Stimulated activated CD8-positive, alpha-beta memory T cell treated with anti-CD3 and anti-CD28 coated beads, Interleukin-7, amount 100 ng/mL, for 1 hour (primary cell): Measurements from ENCODE around the gene CCDC38.
"Not testable (repeated sequence)": the region's sequence is repeated elsewhere in the genome, so short reads cannot be mapped to it uniquely, and the experiment has no call there.

Experiments
- DNase-seq, 2 donors: peaks; one replicate each; pipeline ENCODE4 v3.0.0-alpha.2; 2020; ENCODE audit warnings: low read depth in 2 of 2

CCDC38 gene

DNA sequence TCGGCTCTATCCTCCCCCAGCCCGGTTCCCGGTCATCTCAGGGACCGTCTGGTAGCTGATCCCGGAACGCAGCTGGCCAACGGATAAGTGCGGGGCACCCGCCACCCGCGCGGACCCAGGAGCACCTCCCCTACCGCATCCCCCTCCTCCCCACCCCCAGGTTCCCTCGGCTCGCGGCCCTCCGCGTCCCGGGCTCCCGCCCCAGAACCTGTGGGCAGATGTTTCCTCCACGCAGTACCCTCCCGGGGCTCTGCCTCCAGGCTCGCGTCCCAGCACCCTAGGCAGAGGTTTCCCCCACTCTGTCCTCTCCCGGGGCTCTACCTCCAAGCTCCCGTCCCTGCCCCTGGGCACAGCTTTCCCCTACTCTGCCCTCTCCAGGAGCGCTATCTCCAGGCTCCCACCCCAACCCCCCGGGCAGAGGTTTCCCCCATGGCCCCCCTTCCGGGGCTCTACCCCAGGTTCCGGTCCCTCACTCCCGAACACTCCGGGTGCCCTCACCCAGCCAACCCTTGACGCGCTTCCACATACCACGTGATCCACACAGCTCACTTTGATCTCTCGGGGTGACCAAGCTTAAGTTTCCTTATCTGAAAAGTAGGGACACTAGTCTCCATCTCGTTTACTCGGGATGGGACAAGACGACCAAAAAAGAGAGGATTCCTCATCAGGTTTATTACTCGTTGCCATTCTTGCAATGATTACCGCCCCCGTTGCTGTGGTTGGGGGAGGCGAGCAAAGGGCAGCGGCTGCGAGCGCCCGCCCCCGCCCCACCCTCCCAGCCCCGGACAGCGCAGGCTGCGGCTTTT is at the start of gene CCDC38:
CCDC38 (minus strand) TSS at position 91 of the 806 bp plus-strand sequence. CDS start 6,105 bp downstream, outside the sequence.
- DNase-seq: peak; percentile 54 to 60

DNA sequence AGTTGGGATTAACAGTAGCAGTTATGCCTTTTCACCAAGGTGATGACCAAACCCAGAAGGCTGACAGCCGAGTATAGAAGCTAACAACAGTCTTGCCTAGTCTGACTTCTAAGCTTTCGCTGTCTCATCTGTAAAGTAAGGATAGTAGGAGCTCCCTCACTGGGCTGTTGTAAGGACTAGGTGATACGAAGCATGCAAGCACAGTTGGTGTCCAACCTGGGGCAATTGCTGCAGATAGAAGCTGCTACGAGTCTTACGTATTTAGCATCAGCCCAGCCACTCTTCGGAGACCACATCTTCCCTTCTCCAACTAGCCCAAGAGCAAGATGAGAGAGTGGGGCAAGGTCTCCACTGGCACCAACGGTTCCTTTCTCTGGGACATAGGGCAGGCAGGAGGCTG is 47.7 kb upstream of the CCDC38 start:
- no peak for DNase-seq

DNA sequence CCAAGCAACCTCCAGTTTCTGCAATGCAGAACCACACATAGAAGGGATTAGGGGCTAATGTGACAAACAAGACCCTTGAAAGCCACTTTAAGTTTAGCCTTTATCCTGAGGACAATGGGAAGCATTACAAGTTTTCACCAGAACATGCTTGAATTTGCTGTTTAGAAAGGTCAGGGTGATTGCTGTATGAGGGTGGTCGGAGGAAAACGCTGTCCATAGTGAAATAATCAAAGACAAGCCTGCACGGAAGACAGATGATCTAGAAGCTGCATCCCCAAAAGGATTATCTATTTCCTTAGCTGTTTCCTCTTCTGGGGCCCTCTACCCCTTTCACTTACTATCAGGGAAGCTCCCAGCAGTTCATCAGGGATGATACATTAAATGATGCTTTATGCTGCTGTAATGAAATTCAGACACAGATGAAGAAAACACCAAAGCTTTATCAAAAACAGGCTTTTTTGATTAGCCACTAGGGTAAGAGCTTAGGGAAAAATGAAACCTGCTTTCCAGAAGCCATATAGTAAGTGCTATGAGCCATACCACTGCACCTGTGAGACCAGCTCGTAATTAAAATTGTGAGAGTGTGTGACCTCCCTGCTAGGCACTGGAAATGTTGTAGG is 47.2 kb upstream of the CCDC38 start:
- no peak for DNase-seq

DNA sequence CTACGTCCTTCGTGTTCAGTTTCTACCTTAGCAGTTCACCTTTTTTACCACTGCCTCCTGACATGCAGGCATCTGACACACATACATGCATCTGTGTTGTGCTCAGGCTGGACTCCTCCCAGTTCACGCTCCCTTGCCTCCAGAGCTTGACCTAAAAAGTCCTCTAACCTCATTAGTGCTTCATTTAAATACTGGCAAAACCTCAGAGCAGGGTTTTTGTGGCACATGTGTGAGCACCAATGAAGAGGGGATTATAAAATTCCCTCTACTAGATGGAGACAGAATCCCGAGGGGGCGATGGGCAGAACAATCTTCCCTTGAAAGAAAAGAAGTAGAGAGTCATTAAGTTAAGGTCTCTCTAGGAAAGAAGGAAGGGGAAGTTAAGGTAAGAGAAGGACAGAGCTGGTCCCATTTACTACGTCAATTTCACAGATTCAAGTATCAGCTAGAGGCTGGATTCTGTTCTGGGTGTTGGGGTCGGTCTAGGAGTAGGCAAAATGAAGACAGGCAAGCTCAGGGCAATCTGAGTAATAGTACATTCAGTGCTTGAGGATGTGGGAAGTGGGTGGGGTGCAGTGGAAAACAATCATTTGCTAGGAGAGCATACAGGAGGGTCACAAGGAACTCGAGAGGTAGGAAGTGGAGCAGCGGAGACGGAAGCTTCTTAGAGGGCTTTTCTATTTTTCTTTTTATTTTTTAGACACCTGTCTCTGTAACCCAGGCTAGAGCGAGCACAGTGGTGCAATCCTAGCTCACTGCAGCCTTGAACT is 46.3 kb upstream of the CCDC38 start:
- no peak for DNase-seq

DNA sequence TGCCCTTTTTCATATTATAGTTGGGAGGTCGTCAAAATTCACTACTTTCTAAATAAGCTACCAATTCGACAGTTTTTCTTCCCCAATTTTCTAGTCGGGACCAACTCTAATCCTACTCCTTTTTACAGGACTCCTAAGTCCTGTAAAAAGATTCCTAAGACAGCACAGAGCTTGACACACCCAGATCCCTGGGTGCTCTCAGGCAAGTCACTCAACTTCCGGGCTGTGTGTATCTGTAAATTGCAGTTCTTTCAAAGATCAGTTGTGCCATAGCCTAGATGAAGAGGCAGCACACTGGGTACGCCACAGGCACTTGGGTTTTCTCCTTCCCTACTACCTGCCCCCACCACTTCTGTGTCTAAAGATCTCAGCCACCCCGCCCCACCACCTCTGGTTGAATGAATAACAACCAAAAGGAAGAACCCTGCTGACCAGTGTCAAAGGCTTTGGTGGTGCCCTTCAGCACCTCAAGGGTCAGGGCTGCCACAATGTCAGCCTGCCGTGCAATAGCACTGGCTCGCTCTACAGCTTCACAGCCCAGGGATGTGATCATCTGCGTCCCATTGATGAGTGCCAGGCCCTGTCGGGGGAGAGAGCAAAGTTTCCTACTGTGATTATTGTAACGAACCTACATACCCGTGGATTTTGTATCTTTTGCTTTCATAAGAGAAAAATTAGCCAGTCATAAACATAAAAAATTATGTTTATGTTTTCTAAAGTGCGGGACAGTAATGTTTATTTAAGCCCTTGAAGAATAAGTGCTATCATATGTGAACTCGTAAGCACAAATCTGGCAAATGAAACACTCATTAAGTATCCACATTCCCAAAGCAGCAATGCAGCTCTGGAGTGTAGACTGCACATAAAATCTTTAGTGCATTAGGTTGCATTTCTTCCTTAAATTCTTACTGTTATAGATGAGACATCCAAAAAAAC is 44.5 kb upstream of the CCDC38 start:
- DNase-seq: no peak

DNA sequence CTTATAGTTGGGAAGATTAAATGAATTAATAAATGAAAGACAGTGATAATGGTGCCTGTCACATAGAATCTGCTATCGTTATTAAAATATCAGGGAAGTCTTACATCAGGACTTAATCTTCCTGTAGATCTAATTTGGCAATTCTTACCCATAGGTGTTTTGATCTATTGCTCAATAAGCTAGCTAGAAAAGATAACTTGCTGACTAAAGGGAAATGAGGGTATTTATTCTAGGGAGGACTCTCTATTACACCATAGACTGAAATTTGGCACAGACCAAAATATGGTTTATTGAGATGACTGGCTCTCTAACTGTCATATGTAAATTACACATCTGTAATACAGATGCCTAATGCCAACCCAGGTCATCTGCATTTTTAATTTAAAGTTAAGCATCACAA is 42.3 kb upstream of the CCDC38 start:
- DNase-seq: no peak

DNA sequence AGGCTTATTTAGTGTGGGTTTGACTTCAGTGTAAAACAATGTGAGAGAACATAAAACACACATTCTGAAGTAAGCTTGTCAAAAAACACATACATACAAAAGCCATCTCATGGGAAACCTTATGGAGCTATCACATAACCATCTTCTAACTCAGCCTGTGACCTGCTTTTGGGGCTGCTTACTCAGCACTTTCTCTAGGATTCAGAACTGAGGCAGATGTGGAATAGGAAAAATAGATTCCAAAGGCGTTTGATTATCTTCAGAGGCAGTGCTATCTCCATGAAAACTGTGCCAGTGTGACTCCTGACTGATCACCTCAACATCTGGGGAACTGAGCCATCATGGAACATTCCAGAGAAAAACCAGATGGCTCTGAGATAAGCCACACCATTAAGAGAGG is 40.2 kb upstream of the CCDC38 start:
- DNase-seq: no peak

DNA sequence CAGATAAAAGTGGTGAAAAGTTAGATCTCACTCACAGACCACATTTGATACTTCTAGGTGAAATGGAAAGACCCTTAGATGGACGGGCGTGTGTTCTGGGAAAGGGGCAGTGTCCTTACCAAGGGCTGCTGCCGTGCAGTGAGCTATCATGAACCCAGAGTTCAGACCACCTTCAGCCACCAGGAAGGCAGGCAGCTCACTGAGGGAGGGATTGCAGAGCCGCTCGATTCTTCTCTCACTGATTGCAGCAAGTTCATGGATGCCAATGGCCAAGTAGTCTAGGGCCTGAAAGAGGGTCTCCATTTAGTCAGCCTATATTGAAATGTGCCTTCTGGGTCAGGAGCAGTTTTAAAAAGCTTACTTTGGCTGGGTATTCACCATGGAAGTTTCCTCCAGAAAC is 38.0 kb upstream of the CCDC38 start:
- no peak for DNase-seq

DNA sequence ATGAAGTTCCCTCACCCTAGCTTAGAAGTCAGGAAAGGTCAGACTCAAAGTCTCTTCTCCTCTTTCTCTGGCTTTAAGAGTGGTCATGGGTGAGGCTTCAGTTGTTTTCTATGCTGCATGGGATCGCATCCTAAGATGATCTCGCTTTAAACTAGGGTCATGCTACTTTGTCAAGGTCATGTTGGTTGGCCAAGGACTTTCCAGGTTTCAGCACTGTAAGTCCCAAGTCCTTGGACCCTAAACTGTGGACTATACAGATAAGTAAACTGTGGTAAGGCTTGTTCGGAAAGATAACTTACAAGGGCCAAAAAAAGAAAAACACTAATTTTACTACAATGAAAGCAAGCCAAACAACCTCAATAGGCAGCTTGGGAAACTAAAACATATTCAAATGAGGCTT is 36.4 kb upstream of the CCDC38 start:
- no peak for DNase-seq

DNA sequence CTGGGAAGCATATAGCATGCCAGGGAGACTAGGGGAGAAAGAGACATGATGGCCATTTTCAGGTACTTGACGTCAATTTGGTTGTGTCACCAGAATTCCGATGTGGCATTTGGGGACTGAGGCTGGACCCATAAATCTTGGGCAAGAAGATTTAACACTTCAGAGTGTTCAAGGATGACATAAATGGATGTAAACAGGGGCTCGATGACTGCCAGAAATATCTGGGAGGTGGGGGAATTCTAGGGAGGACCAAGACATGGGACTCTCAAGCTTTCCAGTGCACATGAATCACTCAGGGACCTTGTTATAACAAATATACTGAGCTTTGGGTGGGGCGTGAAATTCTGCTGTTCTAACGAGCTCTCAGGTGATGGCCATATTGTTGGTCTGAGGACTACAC is 35.9 kb upstream of the CCDC38 start:
- no peak for DNase-seq

DNA sequence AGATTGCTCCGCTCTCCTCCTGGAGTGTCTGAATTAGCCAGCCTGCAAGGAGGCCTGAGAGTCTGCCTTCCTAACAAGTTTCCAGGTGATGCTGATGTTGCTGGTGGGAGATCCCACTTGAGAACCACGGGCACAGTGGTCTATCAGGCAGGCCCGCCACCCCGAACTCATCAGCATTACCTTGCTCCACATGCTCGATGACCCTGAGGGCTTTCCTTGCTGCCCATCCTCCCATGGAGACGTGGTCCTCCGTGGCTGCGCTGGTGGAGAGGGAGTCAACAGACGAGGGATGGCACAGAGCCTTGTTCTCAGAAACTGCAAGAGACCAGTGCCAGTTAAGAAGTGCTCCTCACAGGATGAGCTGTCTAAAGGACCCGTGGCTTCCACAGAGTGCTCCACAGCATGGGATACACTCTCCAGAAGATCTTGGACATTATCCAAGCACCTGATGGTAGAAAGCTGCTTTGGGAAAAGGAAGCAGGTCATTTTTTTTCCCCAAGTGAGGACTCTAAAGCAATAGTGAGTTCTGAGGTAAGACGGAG is 35.4 kb upstream of the CCDC38 start:
- DNase-seq: no peak

DNA sequence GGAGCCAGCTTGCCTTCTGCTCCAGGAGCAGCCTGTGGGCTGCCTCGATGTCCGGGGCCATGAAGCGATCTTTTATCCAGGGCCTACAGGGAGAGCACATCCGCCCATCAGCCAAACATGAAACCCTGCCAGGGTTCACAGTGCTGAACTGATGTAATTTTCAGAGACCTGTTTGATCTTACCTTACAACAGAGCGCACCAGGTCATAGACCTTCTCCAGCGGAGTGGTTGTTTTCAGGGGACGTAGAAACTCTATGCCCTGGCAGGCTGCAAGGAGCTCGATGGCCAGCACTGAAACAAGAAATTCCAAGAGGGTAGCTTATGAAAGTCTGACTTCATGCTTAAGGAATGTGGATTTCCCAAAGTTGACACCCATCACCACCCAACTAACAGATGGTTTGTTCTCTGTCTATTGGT is 34.0 kb upstream of the CCDC38 start:
- DNase-seq: no peak

DNA sequence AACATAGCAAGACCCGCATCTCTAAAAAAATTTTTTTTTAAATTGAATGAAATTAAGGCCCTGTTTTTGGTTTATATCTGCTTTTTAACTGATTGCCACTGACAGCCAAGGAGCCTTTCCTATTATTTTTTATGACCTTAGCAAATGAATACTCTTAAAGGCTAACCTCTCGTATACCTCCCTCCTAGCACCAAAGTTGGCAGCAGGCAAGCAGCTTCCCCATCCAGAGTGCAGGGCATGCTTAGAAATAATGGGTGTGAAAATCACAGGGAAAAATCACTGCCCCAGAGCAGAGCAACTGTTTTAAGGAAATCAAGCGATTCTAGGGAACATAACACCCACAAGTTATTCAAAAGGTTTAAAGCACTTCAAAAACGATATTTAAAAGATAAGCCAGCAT is 33.1 kb upstream of the CCDC38 start:
- no peak for DNase-seq

DNA sequence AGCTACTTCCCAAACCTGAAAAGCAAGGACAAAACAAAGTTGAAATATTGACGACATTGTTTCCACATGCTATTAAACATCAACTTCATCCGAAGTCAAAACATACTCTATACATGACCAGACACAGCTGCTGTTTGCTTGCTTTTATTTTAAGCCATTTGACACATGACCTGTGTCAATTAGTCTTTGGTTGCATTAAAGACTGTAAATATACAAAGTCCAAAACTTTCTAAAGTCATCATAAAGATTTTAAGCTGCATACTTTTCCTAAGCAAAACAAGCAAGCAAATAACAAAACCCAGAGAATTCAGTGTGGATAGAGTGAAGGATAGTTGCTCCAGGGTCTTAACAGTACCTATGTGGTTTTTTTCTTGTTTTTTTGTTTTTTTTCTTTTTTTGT is 31.9 kb upstream of the CCDC38 start:
- no peak for DNase-seq

DNA sequence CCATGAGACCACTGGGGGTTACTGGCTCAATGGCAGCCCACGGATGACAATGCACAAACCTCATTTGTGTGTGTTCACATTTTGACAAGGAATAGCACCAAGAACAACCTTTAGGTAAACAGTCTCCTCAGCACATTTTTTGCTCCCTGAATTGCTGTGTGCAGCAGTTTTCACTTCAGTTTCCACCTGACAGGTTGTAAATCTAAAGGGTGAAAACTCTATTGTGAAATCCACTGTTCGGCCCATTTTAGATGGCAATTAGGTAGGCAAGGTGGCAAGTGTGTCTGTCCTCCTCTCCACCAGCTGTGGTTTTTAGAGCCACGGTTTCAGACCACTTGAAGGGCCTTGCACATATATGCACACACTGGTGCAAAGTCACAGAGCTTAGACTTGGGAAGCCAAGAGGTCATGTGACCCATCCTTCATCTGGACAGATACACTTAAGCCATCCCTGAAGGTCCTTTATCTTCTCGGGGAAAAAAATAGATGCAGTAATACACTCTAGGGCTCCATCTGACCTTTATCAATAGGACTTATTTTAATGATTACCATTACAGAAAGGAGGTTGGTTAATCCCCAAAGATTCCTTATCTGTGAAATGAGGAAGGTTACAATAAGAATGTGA is 30.5 kb upstream of the CCDC38 start:
- no peak for DNase-seq

DNA sequence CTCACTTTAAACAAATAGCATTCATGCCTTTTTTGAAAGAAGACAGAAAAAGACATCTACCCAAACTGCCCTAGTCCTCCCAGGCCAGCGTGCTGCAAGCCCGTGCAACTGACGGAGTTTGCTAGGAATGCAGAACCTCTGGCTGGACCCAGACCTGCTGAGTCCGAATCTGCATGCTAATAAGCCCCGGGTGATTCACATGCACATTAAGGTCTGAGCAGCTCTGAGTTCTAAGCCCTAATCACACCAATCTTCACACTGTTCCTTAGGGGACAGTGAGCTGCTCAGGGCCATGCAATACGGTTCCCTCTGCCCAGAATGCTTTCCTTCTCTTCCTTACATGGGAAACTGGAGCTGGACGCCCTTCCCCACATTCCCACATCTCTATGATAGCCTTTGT is 28.5 kb upstream of the CCDC38 start:
- no peak for DNase-seq

DNA sequence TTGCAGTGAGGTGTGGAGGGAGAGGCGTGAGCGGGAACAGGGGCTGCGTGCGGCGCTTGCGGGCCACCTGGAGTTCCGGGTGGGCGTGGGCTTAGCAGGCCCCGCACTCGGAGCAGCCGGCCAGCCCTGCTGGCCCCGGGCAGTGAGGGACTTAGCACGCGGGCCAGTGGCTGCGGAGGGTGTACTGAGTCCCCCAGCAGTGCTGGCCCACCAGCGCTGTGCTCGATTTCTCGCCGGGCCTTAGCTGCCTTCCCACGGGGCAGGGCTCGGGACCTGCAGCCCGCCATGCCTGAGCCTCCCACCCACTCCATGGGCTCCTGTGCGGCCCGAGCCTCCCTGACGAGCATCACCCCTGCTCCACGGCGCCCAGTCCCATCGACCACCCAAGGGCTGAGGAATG is 26.7 kb upstream of the CCDC38 start:
- DNase-seq: not testable (repeated sequence)

DNA sequence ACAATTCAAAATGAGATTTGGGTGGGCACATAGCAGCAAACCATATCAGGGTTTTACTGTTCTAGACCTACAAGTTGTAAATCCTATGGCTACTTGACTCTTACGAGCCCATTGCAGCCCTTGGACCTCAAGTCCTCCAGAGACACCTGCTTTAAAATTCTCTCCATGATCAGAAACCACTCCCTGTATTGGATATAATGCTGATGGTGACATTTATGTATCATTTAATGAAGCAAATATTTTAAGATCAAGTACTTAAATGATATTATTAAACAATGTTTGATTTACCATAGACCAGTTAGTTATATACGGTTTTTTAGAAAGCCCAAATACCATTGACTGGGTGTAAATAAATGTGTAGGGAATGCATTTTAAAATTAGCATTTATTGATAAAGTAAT is 24.9 kb upstream of the CCDC38 start:
- DNase-seq: no peak

DNA sequence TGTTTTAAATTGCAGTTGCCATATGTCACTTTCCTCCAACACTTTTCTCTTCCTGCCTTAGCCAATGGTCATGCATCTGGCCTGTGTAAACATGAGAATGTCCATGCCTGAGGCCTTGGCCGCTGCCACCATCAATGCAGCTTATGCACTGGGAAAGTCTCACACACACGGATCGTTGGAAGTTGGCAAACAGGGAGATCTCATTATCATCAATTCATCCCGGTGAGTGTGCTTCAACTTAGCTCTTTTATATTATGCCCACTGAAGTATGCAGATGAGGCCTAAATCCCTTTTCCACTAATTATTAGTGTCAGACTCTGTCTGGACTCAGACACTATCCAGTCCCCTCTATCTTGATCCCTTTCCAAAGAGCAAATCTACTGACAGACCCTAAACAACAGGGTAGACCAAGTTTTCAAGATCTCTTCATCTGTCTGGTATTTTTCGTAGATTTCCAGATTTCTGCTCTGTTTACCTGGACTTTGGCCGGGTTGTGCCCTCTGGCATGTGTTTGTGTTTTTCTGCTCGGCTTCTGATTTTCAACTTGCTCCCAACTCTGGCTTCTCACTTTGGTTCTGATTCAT is 24.0 kb upstream of the CCDC38 start:
- DNase-seq: no peak

DNA sequence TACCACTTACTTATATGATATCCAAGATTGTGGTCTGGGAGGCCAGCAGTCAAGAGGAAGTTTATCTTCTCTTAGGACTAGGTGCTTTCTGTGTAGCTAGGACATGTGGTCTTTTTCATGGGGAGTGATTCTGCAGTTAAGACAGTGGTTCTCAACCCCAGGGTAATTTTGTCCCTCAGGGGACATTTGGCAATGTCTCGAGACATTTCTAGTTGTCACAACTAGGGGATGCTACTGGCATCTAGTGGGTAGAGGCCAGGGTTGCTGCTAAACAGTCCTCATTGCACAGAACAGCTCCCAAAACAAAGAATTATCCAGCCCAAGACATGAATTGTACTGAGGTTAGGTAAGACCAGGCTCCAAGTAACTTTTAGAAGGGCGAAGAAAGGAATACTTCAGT is 20.7 kb upstream of the CCDC38 start:
- DNase-seq: no peak

DNA sequence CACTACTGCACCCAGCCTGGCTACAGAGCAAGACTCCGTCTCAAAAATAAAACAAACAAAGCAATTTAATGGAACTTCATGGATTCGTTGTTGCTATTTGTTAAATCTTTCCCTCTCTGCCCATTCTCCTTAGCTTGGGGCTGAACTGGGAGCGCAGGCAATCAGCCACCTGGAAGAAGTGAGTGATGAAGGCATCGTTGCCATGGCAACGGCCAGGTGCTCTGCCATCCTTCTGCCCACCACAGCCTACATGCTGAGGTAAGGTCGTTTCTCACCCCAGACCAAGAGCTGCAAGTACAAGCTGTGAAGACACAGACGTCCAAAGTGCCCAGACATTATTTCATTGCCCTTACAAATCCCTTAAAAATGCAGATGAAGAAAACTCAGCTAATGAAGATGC is 19.8 kb upstream of the CCDC38 start:
- no peak for DNase-seq
